ENCODE results near the gene ALPG.

The ALPG gene

DNA sequence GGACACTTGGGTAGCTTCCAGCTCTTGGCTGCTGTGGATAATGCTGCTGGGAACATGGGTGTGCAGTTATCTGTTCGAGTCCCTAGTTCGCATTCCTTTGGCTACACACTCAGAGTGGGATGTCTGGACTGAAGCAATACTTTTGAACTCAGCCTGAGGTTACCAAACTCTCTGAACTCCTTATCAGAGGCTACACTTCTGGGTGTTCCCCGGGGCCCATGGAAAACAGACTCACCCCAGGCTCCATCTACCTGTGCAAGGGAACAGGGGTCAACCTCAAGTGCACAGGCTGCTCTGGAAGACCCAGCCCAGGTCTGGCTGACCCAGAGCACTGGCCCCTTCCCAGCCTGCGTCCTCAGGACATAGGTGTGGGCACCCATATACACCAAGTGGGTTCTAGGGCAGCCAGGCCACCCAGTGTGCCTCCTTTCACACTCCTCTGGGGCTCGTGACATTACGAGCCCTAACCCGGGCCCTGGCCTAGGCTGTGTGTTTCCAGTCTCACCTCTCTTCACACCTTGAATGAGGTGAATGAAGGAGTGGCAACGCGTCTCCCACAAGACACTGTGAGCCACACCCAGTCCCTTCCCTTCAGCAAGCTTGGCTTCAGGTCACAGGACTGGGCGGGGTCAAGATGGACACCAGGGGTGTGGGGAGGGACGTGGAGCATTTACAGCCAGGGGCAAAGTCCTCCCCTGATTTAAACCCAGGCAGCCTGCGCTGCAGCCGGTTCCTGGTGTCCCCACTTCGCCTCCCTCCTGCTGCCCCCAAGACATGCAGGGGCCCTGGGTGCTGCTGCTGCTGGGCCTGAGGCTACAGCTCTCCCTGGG lies 49.0 kb downstream of the ALPG start, which contains the start of gene ALPI:
Gene ALPI, plus strand, starts transcription at position 728 of the 830 bp plus-strand sequence. Its CDS starts 47 bp downstream, at position 775.
- ChIA-PET POLR2A (no interaction called here), CTCF (interaction anchor here (1.5 to 2.1 kb wide), 3 partner anchors 9 to 16 kb away, joined by 4 to 8 read pairs (median 5); no protein-coding TSS in a partner anchor)
- DNase-seq (ENCODE audit: extremely low spot score): no peak
- no peak for TF ChIP-seq CTCF (IDR thresholded peaks at IDR 0.05; ENCODE audit: control extremely low read depth, extremely low read depth, low read depth, missing control alignments)

DNA sequence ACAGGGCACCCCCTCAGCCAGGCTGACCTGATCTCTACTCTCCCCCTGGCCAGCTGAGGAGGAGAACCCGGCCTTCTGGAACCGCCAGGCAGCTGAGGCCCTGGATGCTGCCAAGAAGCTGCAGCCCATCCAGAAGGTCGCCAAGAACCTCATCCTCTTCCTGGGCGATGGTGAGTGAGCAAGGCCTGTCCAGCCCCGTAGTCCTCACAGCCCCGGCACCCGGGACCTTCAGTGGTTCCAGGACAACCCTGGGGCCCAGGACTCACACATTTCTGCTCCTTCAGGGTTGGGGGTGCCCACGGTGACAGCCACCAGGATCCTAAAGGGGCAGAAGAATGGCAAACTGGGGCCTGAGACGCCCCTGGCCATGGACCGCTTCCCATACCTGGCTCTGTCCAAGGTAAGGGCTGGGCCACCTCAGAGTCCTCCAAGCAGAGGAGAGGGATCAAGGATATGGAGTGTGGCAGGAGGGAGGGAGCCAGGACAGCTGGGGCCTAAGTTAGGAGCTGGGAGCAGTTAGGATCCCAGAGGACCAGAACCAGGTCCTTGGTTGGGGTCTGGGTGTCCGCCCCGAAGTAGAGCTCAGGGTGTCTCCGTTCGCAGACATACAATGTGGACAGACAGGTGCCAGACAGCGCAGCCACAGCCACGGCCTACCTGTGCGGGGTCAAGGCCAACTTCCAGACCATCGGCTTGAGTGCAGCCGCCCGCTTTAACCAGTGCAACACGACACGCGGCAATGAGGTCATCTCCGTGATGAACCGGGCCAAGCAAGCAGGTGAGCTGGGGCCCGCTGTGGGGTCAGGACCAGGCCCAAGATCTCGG lies 49.9 kb downstream of the ALPG start:
- ChIA-PET CTCF (interaction anchor here (1.5 to 2.1 kb wide), 2 partner anchors 10 to 12 kb away, joined by 4 to 8 read pairs; no protein-coding TSS in a partner anchor), POLR2A (no interaction called here)
- no peak for DNase-seq (ENCODE audit: extremely low spot score)
- TF ChIP-seq CTCF (IDR thresholded peaks at IDR 0.05; ENCODE audit: control extremely low read depth, extremely low read depth, low read depth, missing control alignments): no peak

- TF ChIP-seq CTCF (IDR thresholded peaks at IDR 0.05; ENCODE audit: control extremely low read depth, extremely low read depth, low read depth, missing control alignments): no peak
- ChIA-PET POLR2A (no interaction called here), CTCF (interaction anchor here (1.5 to 2.1 kb wide), 2 partner anchors 11 to 13 kb away, joined by 4 to 8 read pairs; no protein-coding TSS in a partner anchor)
- DNase-seq (ENCODE audit: extremely low spot score): no peak
Measured at GRCh38 chr2:232457121-232458011, 50.7 kb downstream of the ALPG start.

DNA sequence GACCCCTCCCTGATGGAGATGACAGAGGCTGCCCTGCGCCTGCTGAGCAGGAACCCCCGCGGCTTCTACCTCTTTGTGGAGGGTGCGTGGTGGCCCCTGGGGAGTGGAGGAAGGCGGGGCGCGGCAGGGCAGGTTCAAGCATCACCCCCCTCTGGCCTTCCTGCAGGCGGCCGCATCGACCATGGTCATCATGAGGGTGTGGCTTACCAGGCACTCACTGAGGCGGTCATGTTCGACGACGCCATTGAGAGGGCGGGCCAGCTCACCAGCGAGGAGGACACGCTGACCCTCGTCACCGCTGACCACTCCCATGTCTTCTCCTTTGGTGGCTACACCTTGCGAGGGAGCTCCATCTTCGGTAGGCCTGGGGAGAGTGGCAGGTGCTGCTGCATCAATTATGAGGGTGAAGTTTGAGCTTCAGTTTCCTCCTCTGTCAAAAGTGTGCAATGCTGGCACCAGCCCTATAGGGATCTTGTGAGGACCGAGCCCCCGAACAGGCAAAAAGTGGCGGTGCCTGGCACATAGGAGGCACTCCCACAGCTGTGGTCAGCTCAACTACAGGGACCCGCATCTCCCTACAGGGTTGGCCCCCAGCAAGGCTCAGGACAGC lies 51.5 kb downstream of the ALPG start:
- DNase-seq (ENCODE audit: extremely low spot score): no peak
- POLR2A ChIA-PET: no interaction called here
- no peak for TF ChIP-seq CTCF (IDR thresholded peaks at IDR 0.05; ENCODE audit: control extremely low read depth, extremely low read depth, low read depth, missing control alignments)
- CTCF ChIA-PET: no interaction called here

GRCh38 chr2:232458661-232459418 lies 52.2 kb downstream of the ALPG start:
- no peak for DNase-seq (ENCODE audit: extremely low spot score)
- CTCF ChIA-PET: interaction anchor here (1.1 kb wide), 1 partner anchor 20 kb away, joined by 3 read pairs; no protein-coding TSS in a partner anchor
- no peak for TF ChIP-seq CTCF (IDR thresholded peaks at IDR 0.05; ENCODE audit: control extremely low read depth, extremely low read depth, low read depth, missing control alignments)
- POLR2A ChIA-PET: no interaction called here

All from GM10248 (cell line).